ENCODE data around the gene ABCA5.
"Not testable (repeated sequence)": the region's sequence is repeated elsewhere in the genome, so short reads cannot be mapped to it uniquely, and the experiment has no call there.

The ABCA5 gene

GRCh38 chr17:69276279-69276678 lies 50.7 kb downstream of the ABCA5 start:
- not testable (repeated sequence) for DNase-seq; H3K4me2 ChIP-seq (ENCODE audit: low read length, poor library complexity, severe bottlenecking); H4K8ac ChIP-seq (ENCODE audit: low read length); H3K4me3 ChIP-seq (ENCODE audit: insufficient read depth in 1 of 2, low read depth in 1 of 2, low read length in 2 of 2); H3K27me3 ChIP-seq (ENCODE audit: control insufficient read depth in 1 of 2, insufficient read depth in 1 of 2, low read length in 2 of 2); H2BK15ac ChIP-seq (ENCODE audit: low read depth, poor library complexity, severe bottlenecking); H2AK5ac ChIP-seq (ENCODE audit: low read length, severe bottlenecking); H3K23ac ChIP-seq (ENCODE audit: low read length in 2 of 2); H2BK12ac ChIP-seq (ENCODE audit: low read length in 2 of 2); H3K4ac ChIP-seq (ENCODE audit: low read depth in 1 of 2, low read length in 2 of 2); H3K9me3 ChIP-seq (ENCODE audit: control insufficient read depth, low read length); H3K18ac ChIP-seq (ENCODE audit: low read depth in 1 of 2, low read length in 2 of 2); H4K91ac ChIP-seq (ENCODE audit: low read length); H2BK120ac ChIP-seq (ENCODE audit: low read depth, low read length); H2AFZ ChIP-seq (ENCODE audit: low read depth, low read length); H3K9ac ChIP-seq (ENCODE audit: low read length); H3K36me3 ChIP-seq (ENCODE audit: control insufficient read depth in 1 of 2, insufficient read depth in 2 of 2, low read depth in 1 of 2, low read length in 2 of 2); H3K4me1 ChIP-seq (ENCODE audit: control insufficient read depth, insufficient read depth, low read depth, low read length); H3K27ac ChIP-seq (ENCODE audit: low read length, poor library complexity, severe bottlenecking); H3K14ac ChIP-seq (ENCODE audit: low read length in 2 of 2); H3K79me1 ChIP-seq (replicated peaks; ENCODE audit: low read length, poor library complexity, severe bottlenecking); H2BK5ac ChIP-seq (ENCODE audit: low read depth, low read length, poor library complexity, severe bottlenecking)
- WGBS = 99% methylated on average over 4 of the region's 4 CpGs

GRCh38 chr17:69275751-69276150 lies 51.2 kb downstream of the ABCA5 start:
- H3K23ac ChIP-seq (ENCODE audit: low read length in 2 of 2) = no peak overlapping the region
- no peak overlapping the region for H4K8ac ChIP-seq (ENCODE audit: low read length)
- no peak overlapping the region for H2BK5ac ChIP-seq (ENCODE audit: low read depth, low read length, poor library complexity, severe bottlenecking)
- H2BK120ac ChIP-seq (ENCODE audit: low read depth, low read length) = no peak overlapping the region
- no peaks in the 10 kb centered on the region for H3K27me3 ChIP-seq (ENCODE audit: control insufficient read depth in 1 of 2, insufficient read depth in 1 of 2, low read length in 2 of 2)
- no peaks in the 10 kb centered on the region for H3K79me1 ChIP-seq (replicated peaks; ENCODE audit: low read length, poor library complexity, severe bottlenecking)
- no peak overlapping the region for H2AFZ ChIP-seq (ENCODE audit: low read depth, low read length)
- no peak overlapping the region for H3K9ac ChIP-seq (ENCODE audit: low read length)
- no peak overlapping the region for H3K4ac ChIP-seq (ENCODE audit: low read depth in 1 of 2, low read length in 2 of 2)
- H3K4me1 ChIP-seq (ENCODE audit: control insufficient read depth, insufficient read depth, low read depth, low read length) = no peaks in the 10 kb centered on the region
- DNase-seq = no peak
- no peak overlapping the region for H3K18ac ChIP-seq (ENCODE audit: low read depth in 1 of 2, low read length in 2 of 2)
- H3K4me3 ChIP-seq (ENCODE audit: insufficient read depth in 1 of 2, low read depth in 1 of 2, low read length in 2 of 2) = no peak overlapping the region
- no peak overlapping the region for H2BK12ac ChIP-seq (ENCODE audit: low read length in 2 of 2)
- no peak overlapping the region for H2AK5ac ChIP-seq (ENCODE audit: low read length, severe bottlenecking)
- WGBS = 98% methylated on average over 4 of the region's 4 CpGs
- H3K36me3 ChIP-seq (ENCODE audit: control insufficient read depth in 1 of 2, insufficient read depth in 2 of 2, low read depth in 1 of 2, low read length in 2 of 2) = no peaks in the 10 kb centered on the region
- H3K27ac ChIP-seq (ENCODE audit: low read length, poor library complexity, severe bottlenecking) = no peak overlapping the region
- H3K4me2 ChIP-seq (ENCODE audit: low read length, poor library complexity, severe bottlenecking) = no peak overlapping the region
- H3K14ac ChIP-seq (ENCODE audit: low read length in 2 of 2) = no peak overlapping the region
- no peaks in the 10 kb centered on the region for H3K9me3 ChIP-seq (ENCODE audit: control insufficient read depth, low read length)
- no peak overlapping the region for H2BK15ac ChIP-seq (ENCODE audit: low read depth, poor library complexity, severe bottlenecking)
- H4K91ac ChIP-seq (ENCODE audit: low read length) = no peak overlapping the region

- no peak overlapping the region for H4K91ac ChIP-seq (ENCODE audit: low read length)
- H3K27ac ChIP-seq (ENCODE audit: low read length, poor library complexity, severe bottlenecking) = no peak overlapping the region
- no peaks in the 10 kb centered on the region for H3K4me1 ChIP-seq (ENCODE audit: control insufficient read depth, insufficient read depth, low read depth, low read length)
- H3K9me3 ChIP-seq (ENCODE audit: control insufficient read depth, low read length) = no peaks in the 10 kb centered on the region
- no peak overlapping the region for H2BK15ac ChIP-seq (ENCODE audit: low read depth, poor library complexity, severe bottlenecking)
- H3K9ac ChIP-seq (ENCODE audit: low read length) = no peak overlapping the region
- H3K4ac ChIP-seq (ENCODE audit: low read depth in 1 of 2, low read length in 2 of 2) = no peak overlapping the region
- H3K79me1 ChIP-seq (replicated peaks; ENCODE audit: low read length, poor library complexity, severe bottlenecking) = no peaks in the 10 kb centered on the region
- H3K4me3 ChIP-seq (ENCODE audit: insufficient read depth in 1 of 2, low read depth in 1 of 2, low read length in 2 of 2) = no peak overlapping the region
- no peak for DNase-seq
- no peak overlapping the region for H4K8ac ChIP-seq (ENCODE audit: low read length)
- 91% methylated on average over 7 of the region's 7 CpGs for WGBS
- H2AK5ac ChIP-seq (ENCODE audit: low read length, severe bottlenecking) = no peak overlapping the region
- H3K18ac ChIP-seq (ENCODE audit: low read depth in 1 of 2, low read length in 2 of 2) = no peak overlapping the region
- no peak overlapping the region for H3K23ac ChIP-seq (ENCODE audit: low read length in 2 of 2)
- H3K27me3 ChIP-seq (ENCODE audit: control insufficient read depth in 1 of 2, insufficient read depth in 1 of 2, low read length in 2 of 2) = no peaks in the 10 kb centered on the region
- no peaks in the 10 kb centered on the region for H3K36me3 ChIP-seq (ENCODE audit: control insufficient read depth in 1 of 2, insufficient read depth in 2 of 2, low read depth in 1 of 2, low read length in 2 of 2)
- H3K14ac ChIP-seq (ENCODE audit: low read length in 2 of 2) = no peak overlapping the region
- no peak overlapping the region for H2BK12ac ChIP-seq (ENCODE audit: low read length in 2 of 2)
- no peak overlapping the region for H2BK5ac ChIP-seq (ENCODE audit: low read depth, low read length, poor library complexity, severe bottlenecking)
- no peak overlapping the region for H2BK120ac ChIP-seq (ENCODE audit: low read depth, low read length)
- no peak overlapping the region for H2AFZ ChIP-seq (ENCODE audit: low read depth, low read length)
- H3K4me2 ChIP-seq (ENCODE audit: low read length, poor library complexity, severe bottlenecking) = no peak overlapping the region
Measured at GRCh38 chr17:69271023-69271422, 55.9 kb downstream of the ABCA5 start.

- Histone ChIP-seq H2BK120ac (ENCODE audit: low read depth, low read length) (no peak overlapping the region), H3K4me1 (ENCODE audit: control insufficient read depth, insufficient read depth, low read depth, low read length) (no peaks in the 10 kb centered on the region), H2BK15ac (ENCODE audit: low read depth, poor library complexity, severe bottlenecking) (no peak overlapping the region), H4K8ac (ENCODE audit: low read length) (no peak overlapping the region), H4K91ac (ENCODE audit: low read length) (no peak overlapping the region), H3K4me2 (ENCODE audit: low read length, poor library complexity, severe bottlenecking) (no peak overlapping the region), H2BK5ac (ENCODE audit: low read depth, low read length, poor library complexity, severe bottlenecking) (no peak overlapping the region), H3K23ac (ENCODE audit: low read length in 2 of 2) (no peak overlapping the region), H3K9ac (ENCODE audit: low read length) (no peak overlapping the region), H2AK5ac (ENCODE audit: low read length, severe bottlenecking) (no peak overlapping the region), H3K27ac (ENCODE audit: low read length, poor library complexity, severe bottlenecking) (no peak overlapping the region), H2AFZ (ENCODE audit: low read depth, low read length) (no peak overlapping the region), H3K36me3 (ENCODE audit: control insufficient read depth in 1 of 2, insufficient read depth in 2 of 2, low read depth in 1 of 2, low read length in 2 of 2) (no peaks in the 10 kb centered on the region), H3K79me1 (replicated peaks; ENCODE audit: low read length, poor library complexity, severe bottlenecking) (no peaks in the 10 kb centered on the region), H3K4ac (ENCODE audit: low read depth in 1 of 2, low read length in 2 of 2) (no peak overlapping the region), H3K27me3 (ENCODE audit: control insufficient read depth in 1 of 2, insufficient read depth in 1 of 2, low read length in 2 of 2) (no peaks in the 10 kb centered on the region), H3K4me3 (ENCODE audit: insufficient read depth in 1 of 2, low read depth in 1 of 2, low read length in 2 of 2) (no peak overlapping the region), H2BK12ac (ENCODE audit: low read length in 2 of 2) (no peak overlapping the region), H3K9me3 (ENCODE audit: control insufficient read depth, low read length) (no peaks in the 10 kb centered on the region), H3K18ac (ENCODE audit: low read depth in 1 of 2, low read length in 2 of 2) (no peak overlapping the region), H3K14ac (ENCODE audit: low read length in 2 of 2) (no peak overlapping the region)
- 82% methylated on average over 4 of the region's 6 CpGs for WGBS
- DNase-seq = peak; percentile 14
Measured at GRCh38 chr17:69269131-69269998, 57.6 kb downstream of the ABCA5 start.

All from mesenchymal stem cell (in vitro differentiated cells and primary cell).